GM19468 (cell line): Measurements from ENCODE around the gene GATAD2B.
A peak's percentile ranks its signal among the peaks of the same experiment; 100 is the strongest.
"Not testable (repeated sequence)": the region's sequence is repeated elsewhere in the genome, so short reads cannot be mapped to it uniquely, and the experiment has no call there.

Experiments
- ATAC-seq: cut with Tn5 transposase; IDR thresholded peaks from one replicate; pipeline ENCODE4 v1.9.1; 2021; ENCODE audit warnings: mild to moderate bottlenecking, moderate library complexity, moderate number of reproducible peaks; ENCODE audit not compliant: unreplicated experiment; ENCODE audit errors: extremely low read depth

The GATAD2B gene

GRCh38 chr1:153932156-153933131, 9.7 kb upstream of the GATAD2B start:
- no peak for ATAC-seq

- ATAC-seq: no peak
Observed at GRCh38 chr1:153929981-153930948, 7.5 kb upstream of the GATAD2B start.

GRCh38 chr1:153929426-153929825, 6.7 kb upstream of the GATAD2B start:
- ATAC-seq: no peak

- no peak for ATAC-seq
Observed at GRCh38 chr1:153928791-153929341, 6.1 kb upstream of the GATAD2B start.

GRCh38 chr1:153928245-153928644, 5.5 kb upstream of the GATAD2B start:
- ATAC-seq: no peak

GRCh38 chr1:153926405-153926804, 3.6 kb upstream of the GATAD2B start:
- no peak for ATAC-seq

- peak; percentile 1 for ATAC-seq
Observed at GRCh38 chr1:153922076-153922971, 448 bp downstream of the GATAD2B start.

GRCh38 chr1:153921803-153922075, 1.0 kb downstream of the GATAD2B start:
- ATAC-seq: no peak

GRCh38 chr1:153921080-153921802, 1.5 kb downstream of the GATAD2B start:
- no peak for ATAC-seq

GRCh38 chr1:153919876-153920852, 2.6 kb downstream of the GATAD2B start:
- ATAC-seq: no peak

- ATAC-seq: no peak
Observed at GRCh38 chr1:153916297-153916696, 6.5 kb downstream of the GATAD2B start.

GRCh38 chr1:153912349-153912748, 10.4 kb downstream of the GATAD2B start:
- no peak for ATAC-seq

GRCh38 chr1:153910560-153910959, 12.2 kb downstream of the GATAD2B start:
- ATAC-seq: not testable (repeated sequence)

- ATAC-seq: no peak
Observed at GRCh38 chr1:153908071-153908470, 14.7 kb downstream of the GATAD2B start.

GRCh38 chr1:153907134-153907533, 15.6 kb downstream of the GATAD2B start:
- no peak for ATAC-seq

GRCh38 chr1:153906396-153906795, 16.4 kb downstream of the GATAD2B start:
- no peak for ATAC-seq

- ATAC-seq: not testable (repeated sequence)
Observed at GRCh38 chr1:153905908-153906307, 16.9 kb downstream of the GATAD2B start.
